Femur (tissue), 1 donor: ENCODE measurements around the gene NEK5.
A peak's percentile ranks its signal among the peaks of the same experiment; 100 is the strongest.
"Not testable (repeated sequence)": the region's sequence is repeated elsewhere in the genome, so short reads cannot be mapped to it uniquely, and the experiment has no call there.

Experiments used
- DNase-seq: peaks from one replicate; pipeline ENCODE4 v3.0.0-alpha.2; 2017

The NEK5 gene

DNA sequence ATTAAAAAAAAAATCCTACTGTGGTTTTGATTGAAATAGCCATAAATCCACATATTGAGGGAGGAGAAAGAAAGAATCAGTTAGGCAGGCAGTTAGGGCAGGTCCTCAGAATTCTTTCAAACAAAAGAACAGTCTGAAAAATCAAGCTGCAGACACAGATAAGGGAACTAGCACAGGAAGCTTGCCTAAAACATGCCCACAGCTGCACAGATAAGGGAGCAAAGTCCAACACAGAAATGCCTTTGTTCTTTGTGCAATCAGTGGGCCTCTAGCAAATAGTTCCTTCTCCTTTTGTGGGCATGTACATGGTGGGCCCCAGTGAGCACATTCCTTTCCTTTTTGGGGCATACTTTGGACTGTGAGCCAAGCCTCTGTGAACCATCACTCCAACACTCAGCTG is 61.6 kb downstream of the NEK5 start:
- no peak for DNase-seq

DNA sequence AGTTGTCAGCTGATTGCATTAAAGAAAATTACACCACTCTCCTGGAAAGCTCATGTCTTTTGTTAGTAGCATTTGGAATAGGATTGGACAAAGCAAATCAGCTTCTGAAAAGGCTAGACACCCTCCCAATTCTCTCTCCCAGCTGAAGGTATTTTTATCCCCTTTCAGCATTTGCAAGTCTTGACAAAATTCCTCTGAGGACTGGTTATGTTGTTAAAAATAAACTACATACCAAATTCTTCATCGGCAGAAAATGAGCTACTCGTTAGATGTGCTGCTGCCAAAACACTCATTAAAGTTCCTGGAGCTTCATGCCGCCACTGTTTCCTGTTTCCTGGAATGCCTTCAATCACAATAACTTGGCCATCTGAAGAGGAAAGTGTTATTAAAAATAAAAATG is 67.3 kb downstream of the NEK5 start:
- DNase-seq = no peak

DNA sequence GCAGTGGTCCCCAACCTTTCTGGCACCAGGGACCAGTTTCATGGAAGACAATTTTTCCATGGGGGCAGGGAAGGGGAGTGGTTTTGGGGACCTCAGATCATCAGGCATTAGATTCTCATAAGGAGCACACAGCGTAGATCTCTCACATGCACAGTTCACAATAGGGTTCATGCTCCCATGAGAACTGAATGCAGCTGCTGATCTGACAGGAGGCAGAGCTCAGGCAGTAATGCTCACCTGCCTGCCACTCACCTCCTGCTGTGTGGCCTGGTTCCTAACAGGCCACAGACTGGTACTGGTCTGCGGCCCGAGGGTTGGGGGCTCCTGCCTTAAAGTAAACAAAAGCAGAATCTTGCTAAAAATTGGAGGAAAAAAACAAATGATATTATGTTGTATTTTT is 67.8 kb downstream of the NEK5 start:
- not testable (repeated sequence) for DNase-seq

DNA sequence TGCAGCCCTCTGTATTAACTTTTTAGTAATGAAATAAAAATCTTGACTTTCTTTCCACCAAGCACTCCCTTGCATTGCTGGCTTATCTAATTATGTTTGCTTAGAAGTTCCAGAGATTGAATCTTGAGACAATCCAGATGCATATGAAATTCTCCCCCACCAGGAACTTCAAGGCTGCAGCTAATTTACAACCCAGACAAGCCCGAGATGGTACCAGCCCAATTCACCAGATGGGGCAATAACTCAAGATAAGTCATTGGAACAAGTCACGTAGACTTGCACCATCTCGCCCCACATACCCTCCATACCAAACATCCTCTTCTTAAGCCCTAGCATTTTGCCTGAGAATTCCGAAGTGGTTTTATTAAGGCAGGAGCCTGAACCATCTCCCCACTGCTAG is 75.4 kb downstream of the NEK5 start:
- no peak for DNase-seq

DNA sequence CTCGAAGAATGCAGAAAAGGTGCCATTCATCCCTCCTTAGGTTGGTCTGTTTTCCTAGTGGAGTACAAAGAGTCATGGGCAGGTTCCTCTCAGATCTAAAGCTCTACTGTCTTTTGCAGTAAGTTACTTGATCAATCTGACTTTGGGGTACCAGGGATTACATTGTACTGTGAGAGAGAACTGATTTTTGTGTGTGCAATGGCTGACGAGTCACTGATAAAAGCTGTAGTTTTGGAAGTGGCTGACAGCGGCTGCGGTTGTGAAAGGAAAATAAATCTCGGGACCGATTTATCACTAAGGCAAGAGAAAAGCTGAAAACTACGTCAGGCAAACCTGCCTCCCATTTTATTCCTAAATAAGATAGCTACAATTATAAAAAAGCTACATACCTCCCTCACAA is 77.5 kb downstream of the NEK5 start:
- no peak for DNase-seq

DNA sequence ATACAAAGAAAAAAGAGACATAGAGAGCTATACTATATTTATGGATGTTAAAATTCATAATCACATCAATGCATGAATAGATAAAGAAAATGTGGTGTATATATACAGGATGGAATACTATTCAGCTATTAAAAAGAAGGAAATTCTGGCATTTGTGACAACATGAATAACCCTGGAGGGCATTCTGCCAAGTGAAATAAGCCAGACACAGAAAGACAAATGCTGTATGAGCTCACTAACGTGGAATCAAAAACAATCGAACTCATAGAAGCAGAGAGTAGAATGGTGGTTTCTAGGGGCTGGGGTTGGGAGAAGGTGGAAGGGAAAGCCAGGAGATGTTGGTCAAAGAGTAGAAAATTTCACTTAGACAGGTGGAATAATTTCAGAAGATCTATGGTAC is 80.4 kb downstream of the NEK5 start:
- no peak for DNase-seq

DNA sequence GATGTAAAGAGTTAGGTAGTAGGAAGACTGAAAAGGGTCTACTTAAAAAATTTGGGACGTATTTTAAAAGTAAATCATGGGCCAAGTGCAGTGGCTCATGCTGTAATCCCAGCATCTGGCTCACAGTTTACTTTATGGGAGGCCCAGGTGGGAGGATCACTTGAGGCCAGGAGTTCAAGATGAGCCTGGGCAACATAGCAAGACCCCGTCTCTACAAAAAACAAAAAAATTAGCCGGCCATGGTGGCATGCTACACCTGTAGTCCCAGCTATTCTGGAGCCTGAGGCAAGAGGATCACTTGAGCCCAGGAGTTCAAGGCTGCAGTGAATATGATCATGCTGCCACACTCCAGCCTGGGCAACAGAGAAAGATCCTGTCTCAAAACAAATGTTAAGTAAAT is 81.4 kb downstream of the NEK5 start:
- DNase-seq = no peak

DNA sequence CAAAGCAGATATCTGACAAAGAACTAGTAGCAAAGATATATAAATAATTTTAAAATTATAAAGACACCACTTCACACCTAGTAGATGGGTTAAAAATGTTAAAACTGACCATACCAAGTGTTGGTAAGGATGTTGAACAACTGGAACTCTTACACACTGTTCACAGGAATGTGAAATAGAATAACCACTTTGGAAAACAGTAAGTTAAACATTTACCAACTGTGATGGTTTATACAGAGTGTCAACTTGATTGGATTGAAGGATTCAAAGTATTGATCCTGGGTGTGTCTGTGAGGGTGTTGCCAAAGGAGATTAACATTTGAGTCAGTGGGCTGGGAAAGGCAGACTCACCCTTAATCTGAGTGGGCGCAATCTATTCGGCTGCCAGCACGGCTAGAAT is 85.2 kb downstream of the NEK5 start:
- no peak for DNase-seq

DNA sequence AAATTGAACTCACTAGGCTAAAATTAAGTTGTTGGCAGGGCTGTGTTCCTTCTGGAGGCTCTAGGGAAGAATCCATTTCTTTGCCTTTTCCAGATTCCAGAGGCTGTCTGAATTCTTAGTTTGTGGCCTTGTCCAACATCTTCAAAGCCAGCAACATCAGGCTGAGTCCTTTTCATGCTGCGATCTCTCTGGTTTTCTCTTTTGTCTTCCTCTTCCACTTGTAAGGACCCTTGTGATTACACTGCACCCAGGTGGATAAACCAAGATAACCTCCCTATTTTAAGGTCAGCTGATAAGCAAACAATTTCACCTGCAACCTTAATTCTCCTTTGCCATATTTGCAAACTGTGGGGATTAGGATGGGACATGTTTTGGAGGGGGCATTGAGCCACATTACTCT is 92.8 kb downstream of the NEK5 start:
- DNase-seq = no peak

DNA sequence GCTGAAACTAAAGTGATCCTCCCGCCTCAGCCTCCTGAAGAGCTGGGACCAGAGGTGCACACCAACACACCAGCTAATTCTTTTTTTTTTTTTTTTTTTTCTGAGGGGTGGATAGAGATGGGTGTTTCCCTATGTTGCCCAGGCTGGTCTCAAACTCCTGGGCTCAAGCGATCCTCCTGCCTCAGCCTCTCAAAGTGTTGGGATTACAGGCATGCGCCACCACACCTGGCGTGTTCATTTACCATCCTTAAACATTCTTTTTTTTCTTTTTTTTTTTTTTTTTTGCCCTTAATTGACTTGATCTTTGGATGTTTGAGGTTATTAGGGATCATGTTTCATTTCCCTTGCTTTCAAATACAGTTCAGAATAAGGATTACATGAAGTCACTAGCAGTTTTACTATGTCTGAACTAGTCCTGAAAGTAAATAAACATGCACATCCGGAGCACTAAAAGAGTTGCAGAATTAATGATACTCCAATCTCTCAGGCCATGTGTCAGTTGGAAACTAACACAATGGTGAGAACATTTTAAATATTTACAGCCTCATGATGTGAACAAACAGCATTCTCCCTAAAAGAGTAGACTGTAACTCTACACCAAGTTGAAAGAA is 94.2 kb downstream of the NEK5 start:
- DNase-seq = no peak

DNA sequence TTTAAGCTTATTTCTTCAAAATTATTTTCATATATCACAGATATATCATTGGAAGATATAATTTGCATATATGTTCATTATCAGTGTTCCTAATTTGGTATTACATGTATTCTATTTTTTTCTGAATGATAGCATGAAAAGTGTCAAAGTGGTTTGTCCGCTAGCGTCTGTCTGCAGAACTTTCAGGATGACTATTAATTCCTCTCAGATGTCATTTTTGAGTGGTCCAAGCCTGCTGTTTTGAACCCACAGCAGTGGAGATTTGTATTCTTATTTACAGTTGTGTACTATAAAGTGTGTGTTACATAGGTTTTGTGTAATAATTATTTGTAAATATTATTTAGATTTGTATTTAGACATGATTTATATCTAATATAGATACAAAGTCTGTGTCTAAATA is 95.8 kb downstream of the NEK5 start:
- DNase-seq = no peak

DNA sequence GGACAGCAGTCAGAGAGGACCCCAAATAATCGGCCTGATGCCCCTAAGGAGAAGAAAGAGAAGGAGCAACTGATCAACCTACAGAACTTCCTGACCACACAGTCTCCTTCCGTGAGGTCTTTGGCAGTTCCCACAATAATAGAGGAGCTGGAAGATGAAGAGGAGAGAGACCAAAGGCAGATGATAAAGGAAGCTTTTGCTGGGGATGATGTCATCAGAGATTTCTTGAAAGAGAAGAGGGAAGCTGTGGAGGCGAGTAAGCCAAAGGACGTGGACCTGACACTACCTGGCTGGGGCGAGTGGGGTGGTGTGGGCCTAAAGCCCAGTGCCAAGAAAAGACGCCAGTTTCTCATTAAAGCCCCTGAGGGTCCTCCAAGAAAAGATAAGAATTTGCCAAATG is 98.5 kb downstream of the NEK5 start:
- not testable (repeated sequence) for DNase-seq

DNA sequence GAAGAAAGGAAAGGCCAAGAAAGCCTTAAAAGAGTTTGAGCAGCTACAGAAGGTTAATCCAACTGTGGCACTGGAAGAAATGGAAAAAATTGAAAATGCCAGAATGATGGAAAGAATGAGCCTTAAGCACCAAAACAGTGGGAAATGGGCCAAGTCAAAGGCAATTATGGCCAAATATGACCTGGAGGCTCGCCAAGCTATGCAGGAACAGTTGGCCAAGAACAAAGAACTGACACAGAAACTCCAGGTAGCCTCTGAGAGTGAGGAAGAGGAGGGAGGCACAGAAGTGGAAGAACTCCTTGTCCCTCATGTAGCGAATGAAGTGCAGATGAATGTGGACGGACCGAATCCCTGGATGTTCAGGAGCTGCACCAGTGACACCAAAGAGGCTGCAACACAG is 99.3 kb downstream of the NEK5 start:
- DNase-seq = no peak

DNA sequence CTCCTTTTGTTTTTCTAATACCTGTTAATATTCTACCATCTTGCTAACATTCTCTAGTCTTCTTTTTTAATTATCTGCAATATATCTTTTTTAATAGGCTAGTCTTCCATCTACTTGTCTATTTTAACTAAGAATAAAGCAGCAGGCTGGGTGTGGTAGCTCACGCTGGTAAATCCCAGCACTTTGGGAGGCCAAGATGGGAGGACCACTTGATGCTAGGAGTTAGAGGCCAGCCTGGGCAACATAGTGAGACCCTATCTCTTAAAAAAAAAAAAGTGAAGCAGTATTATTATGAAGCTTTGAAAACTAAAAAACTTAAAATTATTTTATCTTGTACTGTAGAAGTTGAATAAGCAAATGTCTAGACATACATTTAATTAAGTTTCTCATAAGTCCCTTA is 101.0 kb downstream of the NEK5 start:
- no peak for DNase-seq

DNA sequence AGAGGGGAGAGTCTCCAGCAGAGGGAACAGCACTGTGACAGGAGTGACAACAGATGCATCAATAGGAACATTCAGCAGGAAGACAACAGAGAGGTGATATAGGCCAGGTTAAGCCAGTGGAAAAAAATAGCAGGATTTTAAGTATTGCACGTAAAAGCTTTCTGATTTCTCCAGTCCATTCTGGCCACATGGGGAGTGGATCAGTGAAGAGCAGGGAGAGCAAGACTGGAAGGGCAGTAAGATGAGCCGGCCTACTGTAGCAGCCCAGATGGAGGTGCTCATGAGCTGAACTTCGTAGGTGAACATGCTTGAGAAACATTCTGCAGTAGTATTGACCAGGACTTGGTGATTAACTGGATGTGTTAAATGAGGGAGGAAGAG is 102.6 kb downstream of the NEK5 start:
- no peak for DNase-seq

DNA sequence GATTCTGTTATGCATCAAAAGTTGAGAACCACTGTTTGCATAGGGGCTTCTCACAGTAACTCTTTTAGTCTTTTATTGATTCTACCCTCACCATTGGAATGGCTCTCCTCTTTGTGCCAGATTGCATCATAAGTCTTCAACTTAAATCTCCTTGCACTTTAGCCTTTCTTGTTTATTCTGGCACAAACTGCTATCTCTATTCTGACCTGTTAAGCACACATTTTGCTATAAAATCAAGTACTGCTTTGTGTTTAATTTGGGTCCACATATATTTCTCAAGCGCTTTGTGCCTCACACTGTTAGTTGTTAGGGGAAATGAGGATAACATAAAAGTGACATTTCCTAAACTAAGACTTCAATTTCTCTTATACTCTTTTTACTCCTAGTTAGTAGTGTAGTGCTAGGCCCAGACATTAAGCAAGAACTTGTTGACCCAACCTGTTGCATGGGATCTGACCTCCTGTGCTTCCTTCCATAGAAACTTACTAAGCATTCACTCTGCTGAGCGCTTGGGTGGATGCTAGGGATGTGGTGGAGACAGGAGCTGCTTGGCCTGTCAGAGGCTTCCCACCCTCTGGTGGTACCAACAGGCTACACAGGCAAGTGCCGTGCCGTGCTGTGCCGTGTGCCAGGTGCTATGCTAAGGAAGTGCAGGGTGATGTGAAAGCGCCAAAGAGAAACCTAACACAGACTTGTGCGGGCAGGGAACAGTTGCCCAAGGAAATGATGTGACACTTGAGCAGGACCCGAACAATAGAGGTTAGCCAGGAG is 103.2 kb downstream of the NEK5 start:
- DNase-seq = no peak

DNA sequence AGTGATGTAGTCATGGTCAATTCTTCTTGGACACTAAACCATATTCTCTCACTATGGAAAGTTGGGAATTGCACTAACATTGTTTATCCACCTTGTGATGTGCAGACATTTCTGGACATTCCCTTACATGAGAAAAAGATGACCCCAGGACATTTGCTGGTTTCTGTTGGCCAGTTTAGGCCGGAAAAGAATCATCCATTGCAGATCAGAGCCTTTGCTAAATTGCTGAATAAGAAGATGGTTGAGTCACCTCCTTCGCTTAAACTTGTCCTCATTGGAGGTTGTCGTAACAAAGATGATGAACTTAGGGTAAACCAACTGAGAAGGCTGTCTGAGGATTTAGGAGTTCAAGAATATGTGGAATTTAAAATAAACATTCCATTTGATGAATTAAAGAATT is 104.4 kb downstream of the NEK5 start, which contains the start of gene UTP14C:
TSS of gene UTP14C (plus strand) at position 211 of the 400 bp plus-strand sequence. CDS start 4,114 bp downstream, outside the sequence.
- no peak for DNase-seq

DNA sequence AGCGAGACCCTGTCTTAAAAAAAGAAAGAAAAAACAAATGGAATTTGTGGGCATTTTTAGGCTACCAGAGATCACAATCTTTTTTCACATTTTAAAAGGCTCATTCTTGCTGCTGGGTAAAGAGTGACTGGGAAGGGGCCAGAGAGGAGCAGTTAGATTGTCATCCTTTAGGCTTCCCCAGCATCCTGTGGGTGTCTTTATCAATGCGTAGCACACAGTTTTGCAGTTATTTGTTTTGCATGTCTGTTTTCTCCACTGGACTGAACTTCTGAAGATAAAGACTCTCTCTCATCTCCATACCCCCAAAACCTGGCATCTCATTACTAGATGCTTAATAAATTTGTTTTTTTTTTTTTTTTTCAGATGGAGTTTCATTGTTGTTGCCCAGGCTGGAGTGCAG is 106.5 kb downstream of the NEK5 start:
- no peak for DNase-seq

DNA sequence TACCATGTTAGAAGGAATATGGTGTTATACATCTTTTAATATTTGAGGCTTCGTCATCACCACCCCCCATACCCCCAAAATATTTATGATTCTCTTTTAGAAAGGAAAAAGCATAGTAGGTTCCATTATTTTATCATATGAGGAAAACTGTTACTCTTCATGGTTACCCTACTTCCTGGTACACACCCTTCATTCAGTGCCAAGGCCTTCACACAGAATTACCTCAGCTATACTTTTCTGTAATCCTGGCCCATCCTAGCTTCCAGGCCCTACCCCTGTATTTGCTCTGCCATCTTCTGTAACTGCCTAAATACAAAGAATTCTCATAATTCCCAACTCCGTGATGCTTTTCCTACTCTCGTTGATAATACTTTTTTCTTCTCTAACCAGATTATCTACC is 108.7 kb downstream of the NEK5 start:
- no peak for DNase-seq

DNA sequence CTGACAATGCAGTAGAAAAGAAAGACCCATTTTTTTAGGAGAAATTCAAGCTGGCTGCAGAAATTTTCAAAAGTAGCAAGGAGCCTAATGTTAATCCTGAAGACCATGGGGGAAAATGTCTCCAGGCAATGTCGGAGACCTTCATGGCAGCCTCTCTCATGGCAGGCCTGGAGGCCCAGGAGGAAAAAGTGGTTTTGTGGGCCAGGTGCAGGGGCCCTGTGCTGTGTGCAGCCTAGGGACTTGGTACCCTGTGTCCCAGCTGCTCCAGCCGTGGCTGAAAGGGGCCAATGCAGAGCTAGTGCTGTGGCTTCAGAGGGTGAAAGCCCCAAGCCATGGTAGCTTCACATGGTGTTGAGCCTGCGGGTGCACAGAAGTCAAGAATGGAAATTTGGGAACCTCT is 112.6 kb downstream of the NEK5 start:
- no peak for DNase-seq

DNA sequence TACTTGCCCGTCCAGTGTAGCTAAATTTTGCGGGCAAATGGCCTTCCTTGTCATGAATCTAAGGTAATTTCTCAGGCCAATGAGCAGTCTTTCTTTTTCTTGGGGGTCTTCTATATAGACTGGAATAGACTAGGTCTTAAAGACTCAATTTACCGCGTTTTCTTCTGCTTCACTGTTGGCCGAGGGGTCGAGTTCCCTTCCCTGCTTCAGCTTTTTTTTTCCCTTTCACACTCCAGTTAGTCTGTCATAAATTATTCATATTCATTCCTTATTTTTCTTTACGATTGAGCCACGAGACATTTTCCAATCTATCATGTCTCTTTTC is 116.4 kb downstream of the NEK5 start:
- no peak for DNase-seq

DNA sequence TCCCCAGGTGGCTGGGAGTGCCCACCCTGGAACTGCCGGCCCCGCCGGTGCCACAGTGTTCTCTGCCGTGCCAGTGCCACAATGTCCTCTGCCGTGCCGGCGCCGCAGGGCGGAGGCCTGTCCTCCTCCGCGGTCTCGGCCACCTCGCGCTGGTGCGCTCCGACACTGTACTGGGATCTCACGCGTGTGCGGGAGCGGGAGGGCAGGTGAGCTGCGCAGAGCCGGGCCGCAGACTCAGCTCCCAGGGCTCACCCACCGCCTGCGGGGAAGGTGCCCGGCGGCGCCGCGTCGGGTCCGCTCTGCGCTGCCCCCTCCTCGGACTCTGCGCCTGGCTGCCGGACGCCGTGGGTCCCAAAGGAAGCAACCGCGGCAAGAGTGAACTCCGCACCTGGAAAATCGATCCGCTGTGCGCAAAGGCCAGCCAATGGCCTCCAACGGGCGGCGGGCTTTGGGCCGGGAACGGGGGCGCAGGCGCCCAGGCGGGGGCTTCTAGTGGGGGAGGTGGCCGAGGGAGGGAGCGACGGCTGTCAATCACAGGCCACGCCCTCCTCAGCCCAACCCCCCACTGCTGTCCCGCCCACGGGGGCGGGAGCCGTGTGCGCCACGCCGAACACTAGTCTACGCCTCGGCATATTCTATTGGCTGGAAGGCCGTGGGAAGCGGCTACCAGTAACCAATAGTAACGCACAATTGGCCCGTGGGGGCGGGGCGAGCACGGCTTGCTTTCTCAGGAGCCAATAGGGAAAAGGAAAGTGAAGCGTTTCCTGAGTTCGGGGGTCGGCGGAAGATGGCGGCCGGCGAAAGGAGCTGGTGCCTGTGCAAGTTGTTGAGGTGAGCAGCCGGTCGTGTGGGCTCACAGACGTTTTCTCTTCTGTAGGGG is 117.0 kb downstream of the NEK5 start, which contains the start of gene ALG11:
TSS of gene ALG11 (plus strand) at position 767 of the 880 bp plus-strand sequence. CDS start at position 788, 21 bp downstream.
- peak; percentile 100 for DNase-seq

DNA sequence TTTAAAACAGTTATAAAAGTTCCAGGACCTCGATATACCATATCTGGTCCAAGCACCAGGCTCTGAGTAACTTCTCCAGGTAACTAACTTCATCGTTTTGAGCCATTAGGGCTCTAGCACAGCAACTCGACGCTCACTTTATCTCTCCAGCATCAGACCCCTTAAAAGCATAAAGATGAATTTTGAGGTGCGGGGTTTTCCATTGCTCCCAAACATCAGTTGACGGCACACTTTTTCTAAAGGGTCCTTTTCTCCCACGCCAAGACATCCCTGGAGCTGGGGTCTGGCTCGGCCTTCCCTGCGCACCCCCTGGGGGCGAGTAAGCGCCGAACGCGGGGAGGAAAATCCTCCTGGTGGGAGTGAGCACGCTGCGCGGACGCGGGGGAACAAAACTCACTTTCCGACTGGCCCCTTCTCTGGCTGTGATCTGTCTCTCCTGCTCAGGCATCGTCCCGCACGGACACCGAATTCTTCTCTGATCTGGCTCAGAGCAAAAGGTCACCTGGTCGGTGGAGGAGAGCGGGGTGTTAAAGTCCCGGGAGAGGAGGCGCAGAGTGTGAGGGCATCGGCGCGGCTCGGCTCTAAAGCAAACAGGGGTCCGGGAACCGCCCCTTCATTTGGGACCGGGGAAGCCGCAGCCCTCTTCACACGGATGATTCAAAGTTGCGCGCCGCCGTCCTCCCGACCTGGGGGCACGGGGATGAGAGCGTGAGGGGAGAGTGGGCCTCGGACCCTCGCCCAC is 117.8 kb downstream of the NEK5 start, which contains the start of gene ATP7B:
TSS of gene ATP7B (minus strand) at position 561 of the 742 bp plus-strand sequence. CDS start at position 448, 113 bp downstream.
- DNase-seq = peak; percentile 48
